MM.1S (cell line): ENCODE results near the gene BUD31.
A peak's percentile ranks its signal among the peaks of the same experiment; 100 is the strongest.
"Not testable (repeated sequence)": the region's sequence is repeated elsewhere in the genome, so short reads cannot be mapped to it uniquely, and the experiment has no call there.

Source experiments
- DNase-seq: peaks from one replicate; pipeline ENCODE4 v3.0.0-alpha.2; 2015
- H2AFZ ChIP-seq: fragments of 300-600 bp; sonication (generic); 2 replicates; pipeline ENCODE4 v1.6.0; 2016; ENCODE audit warnings: antibody characterized with exemption, low read length
- H3F3A ChIP-seq: fragments of 300-600 bp; sonication (generic); 2 replicates; pipeline ENCODE4 v1.6.1; 2016; ENCODE audit warnings: mild to moderate bottlenecking, antibody characterized with exemption, low read length, moderate library complexity, mixed read lengths; ENCODE audit not compliant: insufficient read depth
- H3K27ac ChIP-seq: fragments of 300-600 bp; sonication (generic); 2 replicates; pipeline ENCODE4 v1.5.1; 2016; ENCODE audit warnings: mild to moderate bottlenecking, low read length
- H3K27me3 ChIP-seq: fragments of 300-600 bp; sonication (generic); replicated peaks from 2 replicates; pipeline ENCODE4 v1.6.0; 2016; ENCODE audit warnings: low read length; ENCODE audit not compliant: insufficient read depth
- H3K36me3 ChIP-seq: fragments of 300-600 bp; sonication (generic); replicated peaks from 2 replicates; pipeline ENCODE4 v1.6.1; 2016; ENCODE audit warnings: mild to moderate bottlenecking, low read length, mixed read lengths; ENCODE audit not compliant: insufficient read depth
- H3K4me1 ChIP-seq: fragments of 300-600 bp; sonication (generic); 2 replicates; pipeline ENCODE4 v1.6.1; 2016; ENCODE audit warnings: low read length, mixed read lengths
- H3K4me2 ChIP-seq: fragments of 300-600 bp; sonication (generic); 2 replicates; pipeline ENCODE4 v1.6.0; 2016; ENCODE audit warnings: low read depth, low read length
- H3K4me3 ChIP-seq: fragments of 300-600 bp; sonication (generic); 2 replicates; pipeline ENCODE4 v1.5.1; 2016; ENCODE audit warnings: low read length, mixed read lengths
- H3K79me2 ChIP-seq: fragments of 300-600 bp; sonication (generic); 2 replicates; pipeline ENCODE4 v1.6.1; 2016; ENCODE audit warnings: mixed run types, low read length, mixed read lengths
- H3K9ac ChIP-seq: fragments of 300-600 bp; sonication (generic); 2 replicates; pipeline ENCODE4 v1.6.1; 2016; ENCODE audit warnings: low read length, mixed read lengths
- H3K9me2 ChIP-seq: fragments of 300-600 bp; sonication (generic); replicated peaks from 2 replicates; pipeline ENCODE4 v1.6.1; 2016; ENCODE audit warnings: mild to moderate bottlenecking, low read length, mixed read lengths; ENCODE audit not compliant: insufficient read depth
- H3K9me3 ChIP-seq: fragments of 300-600 bp; sonication (generic); replicated peaks from 2 replicates; pipeline ENCODE4 v1.6.1; 2016; ENCODE audit warnings: mild to moderate bottlenecking, low read length, mixed read lengths; ENCODE audit not compliant: insufficient read depth
- H4K20me1 ChIP-seq: fragments of 300-600 bp; sonication (generic); 2 replicates; pipeline ENCODE4 v1.6.1; 2016; ENCODE audit warnings: mild to moderate bottlenecking, low read length, moderate library complexity, mixed read lengths; ENCODE audit not compliant: insufficient read depth
- CTCF ChIP-seq: fragments of 300-600 bp; sonication (generic); IDR thresholded peaks from 2 replicates; pipeline ENCODE4 v1.5.1; 2016; ENCODE audit warnings: antibody characterized with exemption, low read length, mixed read lengths
- EZH2 ChIP-seq: fragments of 300-600 bp; sonication (generic); optimal IDR thresholded peaks from 2 replicates; pipeline ENCODE3; 2017; ENCODE audit warnings: low read depth, mild to moderate bottlenecking, antibody characterized with exemption, low read length, mixed read lengths
- EZH2phosphoT487 ChIP-seq: fragments of 300-600 bp; sonication (generic); IDR thresholded peaks from 2 replicates; pipeline ENCODE4 v1.6.1; 2018; ENCODE audit warnings: antibody characterized with exemption, low read length

Gene BUD31

GRCh38 chr7:99375070-99375807 is 33.5 kb upstream of the BUD31 start:
- peak overlapping the region; percentile 18; the same call in 1 of the 2 replicates for H3K27ac ChIP-seq
- H4K20me1 ChIP-seq: no peaks in the 10 kb centered on the region
- H3K27me3 ChIP-seq: no peaks in the 10 kb centered on the region
- H3K4me2 ChIP-seq: peak overlapping the region; percentile 89
- peak; percentile 75 for DNase-seq
- peaks cover 29% of the 10 kb centered on the region for H3F3A ChIP-seq
- peaks cover 12% of the 10 kb centered on the region for H3K4me1 ChIP-seq
- H3K36me3 ChIP-seq: no peaks in the 10 kb centered on the region; the same call in 1 of the 2 replicates
- H3K4me3 ChIP-seq: peak overlapping the region; percentile 93
- H3K9me2 ChIP-seq: no peaks in the 10 kb centered on the region
- H3K9ac ChIP-seq: peak overlapping the region; percentile 68; the same call in 1 of the 2 replicates
- H3K79me2 ChIP-seq: peaks cover 42% of the 10 kb centered on the region
- no peak for TF ChIP-seq EZH2phosphoT487
- TF ChIP-seq CTCF: no peak
- no peak for TF ChIP-seq EZH2
- no peaks in the 10 kb centered on the region for H3K9me3 ChIP-seq
- H2AFZ ChIP-seq: peak overlapping the region; percentile 99

GRCh38 chr7:99379043-99379577 is 29.7 kb upstream of the BUD31 start:
- Histone ChIP-seq H3K4me3 (peak overlapping the region; percentile 49), H2AFZ (no peak overlapping the region), H3K36me3 (no peaks in the 10 kb centered on the region; the same call in 1 of the 2 replicates), H3K27me3 (no peaks in the 10 kb centered on the region), H3K27ac (peak overlapping the region; percentile 79), H3K79me2 (peaks cover 76% of the 10 kb centered on the region), H3K9me3 (no peaks in the 10 kb centered on the region), H4K20me1 (no peaks in the 10 kb centered on the region), H3K9me2 (no peaks in the 10 kb centered on the region), H3K9ac (peak overlapping the region; percentile 62; the same call in 1 of the 2 replicates), H3K4me2 (peak overlapping the region; percentile 90; the same call in 1 of the 2 replicates), H3F3A (peaks cover 35% of the 10 kb centered on the region), H3K4me1 (peaks cover 25% of the 10 kb centered on the region)
- DNase-seq: peak; percentile 65
- TF ChIP-seq CTCF: no peak
- TF ChIP-seq EZH2: no peak
- TF ChIP-seq EZH2phosphoT487: no peak

DNA sequence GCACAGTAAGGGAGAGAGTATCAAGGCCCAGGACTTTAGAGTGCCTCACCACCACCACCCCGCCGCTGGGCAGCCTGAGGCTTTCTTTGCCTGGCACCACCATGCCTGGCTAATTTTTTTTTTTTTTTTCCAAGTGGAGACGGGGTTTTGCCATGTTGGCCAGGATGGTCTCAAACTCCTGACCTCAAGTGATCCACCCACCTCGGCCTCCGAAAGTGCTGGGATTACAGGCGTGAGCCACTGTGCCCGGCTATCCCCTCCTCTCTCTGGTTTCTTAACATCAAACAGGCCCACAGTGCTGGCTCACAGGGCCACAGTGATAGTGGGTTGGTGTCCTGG is 29.1 kb upstream of the BUD31 start:
- peak overlapping the region; percentile 62 for H3K9ac ChIP-seq
- DNase-seq, H4K20me1 ChIP-seq, H3K36me3 ChIP-seq, H3K9me3 ChIP-seq, H3K9me2 ChIP-seq, H3K27me3 ChIP-seq: not testable (repeated sequence)
- H2AFZ ChIP-seq: peak overlapping the region; percentile 52
- H3F3A ChIP-seq: peaks cover 35% of the 10 kb centered on the region
- H3K27ac ChIP-seq: peak overlapping the region; percentile 79
- peaks cover 79% of the 10 kb centered on the region for H3K79me2 ChIP-seq
- H3K4me2 ChIP-seq: peak overlapping the region; percentile 90
- H3K4me3 ChIP-seq: peak overlapping the region; percentile 49
- peaks cover 25% of the 10 kb centered on the region for H3K4me1 ChIP-seq
